HG03066 (cell line): ENCODE results near the gene FBXL2.
"Not testable (repeated sequence)": the region's sequence is repeated elsewhere in the genome, so short reads cannot be mapped to it uniquely, and the experiment has no call there.

Experiments
- ATAC-seq: cut with Tn5 transposase; IDR thresholded peaks from one replicate; pipeline ENCODE4 v1.9.1; 2021; ENCODE audit warnings: low read depth; ENCODE audit not compliant: unreplicated experiment

The FBXL2 gene

DNA sequence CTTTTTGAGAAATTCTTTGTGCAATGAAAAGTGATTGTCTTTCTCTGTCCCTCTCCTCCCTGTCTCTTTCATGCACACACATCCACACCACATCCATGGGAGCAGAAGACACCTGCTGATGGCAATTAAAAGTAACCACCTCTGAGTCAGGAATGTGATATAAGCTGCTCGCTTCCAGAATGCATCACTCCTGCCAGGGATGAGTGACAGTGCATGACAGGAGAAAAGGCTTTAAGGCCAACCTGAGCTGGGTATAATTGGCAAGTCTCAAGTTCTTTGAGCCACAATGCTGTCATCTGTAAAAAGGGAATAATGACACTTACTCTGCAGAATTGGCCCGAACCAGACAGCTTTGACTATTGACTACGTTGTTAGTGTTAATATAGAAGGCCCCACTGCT is 103.4 kb downstream of the FBXL2 start:
- ATAC-seq: no peak

DNA sequence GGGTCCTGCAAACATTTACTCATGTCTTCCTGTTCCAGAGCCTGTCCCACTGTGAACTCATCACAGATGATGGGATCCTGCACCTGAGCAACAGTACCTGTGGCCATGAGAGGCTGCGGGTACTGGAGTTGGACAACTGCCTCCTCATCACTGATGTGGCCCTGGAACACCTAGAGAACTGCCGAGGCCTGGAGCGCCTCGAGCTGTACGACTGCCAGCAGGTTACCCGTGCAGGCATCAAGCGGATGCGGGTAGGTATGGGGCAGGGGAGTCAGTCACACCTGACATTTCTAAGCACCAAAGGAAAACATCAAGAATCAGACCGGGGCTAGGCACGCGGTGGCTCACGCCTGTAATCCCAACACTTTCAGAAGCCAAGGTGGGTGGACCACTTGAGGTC is 106.7 kb downstream of the FBXL2 start:
- no peak for ATAC-seq

DNA sequence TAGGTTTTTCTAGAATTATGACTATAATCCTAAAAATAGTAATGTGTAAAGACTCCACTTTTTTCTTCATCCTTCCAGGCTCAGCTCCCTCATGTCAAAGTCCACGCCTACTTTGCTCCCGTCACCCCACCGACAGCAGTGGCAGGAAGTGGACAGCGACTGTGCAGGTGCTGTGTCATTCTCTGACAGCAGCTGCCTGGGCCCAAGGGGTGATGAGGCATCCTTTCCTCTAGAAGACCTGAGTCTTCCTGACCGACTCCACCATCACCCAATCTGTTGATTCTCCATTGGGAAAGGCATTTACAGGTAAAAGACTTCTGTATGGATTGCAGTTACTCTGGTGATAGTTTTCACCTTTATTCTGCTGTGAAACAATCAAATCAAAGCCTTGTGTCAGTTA is 108.2 kb downstream of the FBXL2 start:
- ATAC-seq: no peak

DNA sequence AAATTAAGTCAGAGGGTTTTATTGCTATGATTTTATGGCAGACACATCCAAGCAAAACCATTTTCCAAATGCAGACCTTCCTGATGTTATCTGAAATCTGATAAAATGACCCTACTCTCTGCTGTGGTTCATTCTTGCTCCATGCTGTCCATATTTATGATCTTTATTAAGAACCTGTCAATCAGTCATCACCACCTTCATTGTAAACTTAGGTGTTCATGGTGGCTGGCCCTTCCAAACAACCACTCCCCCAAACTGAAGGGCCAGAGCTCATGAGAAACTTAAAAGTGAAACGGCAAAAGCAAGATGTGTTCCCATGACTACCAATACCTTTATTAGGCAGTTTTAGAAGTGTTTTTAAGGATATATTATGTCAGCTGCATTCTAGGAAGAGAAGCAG is 109.4 kb downstream of the FBXL2 start:
- no peak for ATAC-seq

GRCh38 chr3:33388374-33389100 is 111.3 kb downstream of the FBXL2 start:
- no peak for ATAC-seq

GRCh38 chr3:33389908-33390307 is 112.7 kb downstream of the FBXL2 start:
- ATAC-seq: no peak

DNA sequence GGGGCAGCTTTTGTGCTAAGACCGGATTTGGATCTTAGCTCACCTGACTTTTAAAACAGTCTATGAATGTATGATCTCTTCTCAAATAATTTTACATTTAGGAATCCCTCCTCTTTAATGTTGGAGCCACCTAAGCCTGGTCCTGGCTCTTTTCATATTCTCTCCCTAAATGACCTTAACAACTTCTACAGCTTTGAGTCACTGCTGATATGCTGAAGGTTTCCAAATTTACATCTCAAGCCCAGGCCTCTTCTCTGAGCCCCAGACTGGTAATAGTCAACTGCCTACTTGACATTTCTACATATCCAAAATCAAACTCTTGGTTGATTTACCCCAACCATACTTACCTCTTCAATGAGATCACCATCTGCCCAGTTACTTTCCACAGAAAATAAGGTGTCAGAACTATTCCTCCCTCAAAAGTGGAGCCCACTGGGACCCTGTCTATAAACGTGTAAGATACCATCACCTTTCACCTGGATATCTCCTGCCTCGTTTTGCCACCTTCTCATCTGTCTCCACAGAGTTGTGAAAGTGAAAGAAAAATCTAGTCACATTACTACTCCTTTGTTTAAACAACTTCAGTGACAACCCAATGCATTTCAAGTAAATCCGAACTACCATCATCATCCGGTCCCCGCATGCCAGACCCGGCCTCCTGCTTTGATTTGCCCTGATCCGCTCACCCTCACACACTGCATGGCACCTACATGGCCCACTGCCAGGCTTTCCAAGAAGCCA is 114.2 kb downstream of the FBXL2 start:
- ATAC-seq: no peak

DNA sequence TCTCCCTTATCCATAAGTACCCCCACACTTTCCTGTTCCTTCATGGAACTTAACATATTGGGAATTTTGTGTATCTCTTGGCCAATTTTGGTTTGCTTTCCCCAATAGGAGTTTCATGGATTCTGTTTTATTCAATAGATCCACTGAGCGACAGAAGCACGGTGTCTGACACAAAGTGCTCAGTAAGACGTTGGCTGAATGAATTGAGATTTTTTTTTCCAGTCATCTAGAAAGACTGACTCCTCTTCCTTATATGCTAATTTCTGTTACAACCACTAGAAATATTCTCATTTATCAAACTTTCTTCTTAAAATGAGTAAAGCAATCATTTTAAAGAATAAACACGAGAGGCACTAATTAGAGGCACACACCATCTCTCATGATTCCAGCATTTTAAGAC is 114.9 kb downstream of the FBXL2 start:
- ATAC-seq: no peak

DNA sequence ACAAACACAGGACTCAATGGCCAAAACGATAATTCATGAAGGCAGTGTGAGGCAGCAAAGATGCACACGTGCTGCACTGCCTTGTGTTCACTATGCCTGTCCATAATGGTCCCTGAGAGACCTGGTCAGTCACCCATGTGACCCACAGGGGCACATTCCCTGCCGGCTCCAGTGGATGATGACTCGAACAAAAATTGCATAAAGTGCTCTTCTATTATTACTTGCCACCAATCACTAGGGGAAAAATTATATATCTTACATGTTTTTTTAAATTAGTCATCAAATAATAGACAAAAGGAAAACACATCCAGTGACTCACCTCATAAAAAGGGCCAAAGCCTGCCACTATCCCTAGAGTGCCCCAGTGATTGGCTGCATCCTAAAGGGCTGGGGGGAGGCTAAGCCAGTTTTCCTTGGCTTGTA is 115.5 kb downstream of the FBXL2 start:
- no peak for ATAC-seq

- no peak for ATAC-seq
These were observed 117.3 kb downstream of the FBXL2 start for GRCh38 chr3:33394403-33395054.

DNA sequence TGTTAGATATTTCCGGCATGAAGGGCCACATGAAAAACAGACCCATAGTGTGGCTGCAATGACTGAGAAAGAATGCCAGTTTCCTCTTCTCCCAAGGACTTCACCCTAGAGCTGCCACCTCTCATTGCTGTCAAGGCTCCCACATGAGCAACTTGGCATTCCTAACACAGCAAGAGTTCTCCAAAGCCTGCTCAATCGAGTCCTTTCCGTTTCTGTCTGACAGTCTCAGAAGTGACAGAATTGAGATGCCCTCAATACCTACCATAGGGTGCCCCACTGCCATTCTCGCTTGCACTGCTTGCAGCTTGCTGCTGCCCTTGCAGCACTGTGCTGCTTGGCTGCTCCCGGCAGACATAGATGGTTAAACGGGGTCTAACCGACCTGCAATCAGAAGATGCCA is 118.7 kb downstream of the FBXL2 start:
- no peak for ATAC-seq

DNA sequence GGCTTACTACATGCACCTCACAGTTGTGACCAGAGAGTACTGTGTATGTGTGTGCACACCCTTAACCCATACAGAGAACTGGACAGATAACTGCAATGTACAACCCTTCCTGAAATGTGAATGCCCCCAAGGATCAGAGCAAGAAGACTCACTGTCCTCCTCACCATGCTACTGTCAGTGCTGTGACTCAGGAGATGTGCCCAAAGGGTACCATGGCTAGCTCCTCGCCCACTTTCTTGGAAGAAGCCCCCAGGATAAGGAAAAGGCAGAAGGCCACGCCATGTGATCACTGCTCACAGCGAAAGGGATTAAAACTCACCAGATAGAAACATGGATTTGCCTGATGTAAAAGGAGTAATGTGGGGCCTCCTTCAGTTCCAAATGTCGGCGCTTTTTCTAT is 121.2 kb downstream of the FBXL2 start:
- no peak for ATAC-seq

DNA sequence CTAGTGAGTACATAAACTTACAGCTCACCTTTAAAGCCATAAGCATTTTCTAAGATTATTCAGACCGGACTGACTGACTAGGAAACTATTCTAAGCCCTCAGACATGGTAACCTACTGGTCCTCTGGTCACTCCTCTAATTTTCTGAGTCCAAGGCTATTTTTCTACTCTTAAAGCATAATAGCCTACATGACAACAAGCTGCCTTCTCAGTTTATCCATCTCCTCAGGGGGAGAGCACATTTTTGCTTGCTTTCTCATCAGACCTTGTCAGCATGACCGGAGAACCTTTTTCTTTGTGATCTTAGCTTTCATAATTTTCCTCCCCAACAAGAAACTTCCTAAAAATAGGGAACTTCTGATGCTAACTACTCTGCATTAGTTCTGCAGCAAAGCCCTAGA is 124.5 kb downstream of the FBXL2 start:
- no peak for ATAC-seq

DNA sequence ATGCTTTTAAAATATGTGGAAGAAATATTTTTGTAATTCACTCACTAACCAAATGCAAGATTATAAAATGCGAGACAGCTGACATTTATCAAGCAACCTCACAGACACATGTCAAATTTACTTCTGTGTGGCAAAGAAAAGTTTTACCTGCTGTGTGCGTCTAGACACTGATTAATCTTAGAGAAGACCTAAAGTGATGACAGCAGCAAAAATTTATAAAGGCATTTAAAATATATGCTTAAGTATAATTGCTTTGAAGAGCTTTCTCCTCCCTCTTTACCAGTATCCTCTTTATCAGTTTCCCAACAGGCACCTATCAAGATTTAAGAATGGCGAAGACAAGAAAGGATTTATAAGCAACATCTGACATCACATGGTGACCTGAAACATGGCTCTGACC is 125.7 kb downstream of the FBXL2 start:
- no peak for ATAC-seq

- ATAC-seq: no peak
These were observed 126.5 kb downstream of the FBXL2 start for GRCh38 chr3:33403756-33404155.

DNA sequence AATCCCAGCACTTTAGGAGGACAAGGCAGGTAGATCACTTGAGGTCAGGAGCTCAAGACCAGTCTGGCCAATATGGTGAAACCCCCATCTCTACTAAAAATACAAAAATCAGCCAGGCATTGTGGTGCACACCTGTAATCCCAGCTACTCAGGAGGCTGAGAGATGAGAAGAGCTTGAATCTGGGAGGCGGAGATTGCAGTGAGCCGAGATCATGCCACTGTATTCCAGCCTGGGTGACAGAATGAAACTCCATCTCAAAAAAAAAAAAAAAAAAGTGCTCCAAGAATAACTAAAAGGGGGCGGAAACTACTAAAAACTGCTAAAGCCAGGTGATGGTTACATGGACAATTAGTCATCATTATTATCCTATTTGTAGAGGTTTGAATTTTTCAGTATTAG is 133.6 kb downstream of the FBXL2 start:
- not testable (repeated sequence) for ATAC-seq

- no peak for ATAC-seq
These were observed 139.9 kb downstream of the FBXL2 start for GRCh38 chr3:33417066-33417673.

DNA sequence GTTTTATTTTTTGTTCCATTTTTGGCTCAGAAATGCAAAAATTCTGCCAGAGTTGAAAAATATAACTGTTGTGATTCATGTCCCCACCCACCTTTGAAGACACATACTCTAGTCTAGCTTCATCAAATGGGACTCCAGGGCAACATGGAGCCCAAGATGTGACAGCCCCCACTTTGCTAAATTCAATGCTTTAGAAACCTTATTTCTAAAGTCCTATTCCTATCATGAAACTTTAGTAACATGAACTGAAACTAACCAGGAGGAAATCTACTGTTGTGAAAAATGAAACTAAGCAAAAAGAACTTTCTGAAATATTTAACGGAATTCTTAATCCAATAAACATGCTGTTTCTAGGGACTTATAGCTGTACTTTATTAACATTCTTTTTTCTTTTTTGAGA is 142.7 kb downstream of the FBXL2 start:
- peak; percentile 57 for ATAC-seq

DNA sequence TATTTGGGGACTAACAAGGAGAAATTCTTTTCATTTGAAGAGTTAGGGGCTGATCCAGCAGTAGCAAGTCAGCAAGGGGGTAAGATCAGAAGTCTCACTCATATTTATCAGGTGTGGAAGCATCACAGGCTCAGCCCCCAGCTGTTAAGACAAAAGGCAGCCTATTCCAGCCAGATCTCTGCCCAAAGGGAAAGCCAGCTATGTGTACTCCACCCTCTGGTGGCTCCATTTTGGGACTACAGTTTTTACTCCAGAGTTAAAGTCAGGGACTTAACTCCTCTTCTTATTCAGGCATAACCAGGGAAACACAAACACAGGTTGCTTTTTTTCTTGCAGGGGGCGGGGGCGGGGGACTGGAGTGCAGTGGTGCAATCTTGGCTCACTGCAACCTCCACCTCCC is 143.7 kb downstream of the FBXL2 start:
- no peak for ATAC-seq

DNA sequence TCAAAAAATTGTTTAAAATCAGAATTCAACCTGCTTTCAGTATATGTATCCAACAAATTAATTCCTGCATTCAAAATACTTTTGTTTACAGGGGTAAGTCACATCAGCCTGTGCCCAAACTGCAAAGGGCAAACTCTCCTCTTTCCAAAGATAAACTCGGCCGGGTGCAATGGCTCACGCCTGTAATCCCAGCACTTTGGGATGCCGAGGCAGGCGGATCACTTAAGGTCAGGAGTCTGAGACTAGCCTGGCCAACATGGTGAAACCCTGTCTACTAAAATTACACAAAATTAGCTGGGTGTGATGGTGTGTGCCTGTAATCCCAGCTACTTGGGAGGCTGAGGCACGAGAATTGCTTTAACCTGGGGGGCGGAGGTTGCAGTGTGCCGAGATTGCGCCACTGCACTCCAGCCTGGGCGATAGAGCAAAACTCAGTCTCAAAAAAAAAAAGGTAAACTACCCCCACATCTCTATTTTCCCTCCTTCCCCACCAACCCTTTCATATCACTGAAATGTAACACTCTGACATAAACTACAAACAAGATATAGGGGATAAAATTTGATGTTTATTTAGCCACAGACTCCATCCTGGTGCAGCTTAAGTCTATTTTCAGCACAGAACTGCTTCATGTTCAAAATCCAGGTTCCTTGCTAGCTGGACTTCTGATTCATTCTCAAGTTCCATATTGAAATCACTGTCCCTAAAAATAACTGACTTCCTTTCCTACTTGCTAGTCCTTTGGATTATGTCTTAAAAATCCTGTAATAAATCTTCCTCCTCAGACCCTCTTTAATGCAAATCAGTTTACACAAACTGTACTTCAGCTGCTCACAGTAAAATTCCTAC is 147.6 kb downstream of the FBXL2 start:
- no peak for ATAC-seq
